Endothelial cell of hepatic sinusoid (primary cell): ENCODE measurements around the gene VTCN1.
"Not testable (repeated sequence)": the region's sequence is repeated elsewhere in the genome, so short reads cannot be mapped to it uniquely, and the experiment has no call there.

Experiments
- in situ Hi-C: cut with HindIII; loops from 2 replicates; pipeline ENCODE4 v1.10.0; 2017; ENCODE audit warnings: low sequenced_read_pairs

Gene VTCN1

DNA sequence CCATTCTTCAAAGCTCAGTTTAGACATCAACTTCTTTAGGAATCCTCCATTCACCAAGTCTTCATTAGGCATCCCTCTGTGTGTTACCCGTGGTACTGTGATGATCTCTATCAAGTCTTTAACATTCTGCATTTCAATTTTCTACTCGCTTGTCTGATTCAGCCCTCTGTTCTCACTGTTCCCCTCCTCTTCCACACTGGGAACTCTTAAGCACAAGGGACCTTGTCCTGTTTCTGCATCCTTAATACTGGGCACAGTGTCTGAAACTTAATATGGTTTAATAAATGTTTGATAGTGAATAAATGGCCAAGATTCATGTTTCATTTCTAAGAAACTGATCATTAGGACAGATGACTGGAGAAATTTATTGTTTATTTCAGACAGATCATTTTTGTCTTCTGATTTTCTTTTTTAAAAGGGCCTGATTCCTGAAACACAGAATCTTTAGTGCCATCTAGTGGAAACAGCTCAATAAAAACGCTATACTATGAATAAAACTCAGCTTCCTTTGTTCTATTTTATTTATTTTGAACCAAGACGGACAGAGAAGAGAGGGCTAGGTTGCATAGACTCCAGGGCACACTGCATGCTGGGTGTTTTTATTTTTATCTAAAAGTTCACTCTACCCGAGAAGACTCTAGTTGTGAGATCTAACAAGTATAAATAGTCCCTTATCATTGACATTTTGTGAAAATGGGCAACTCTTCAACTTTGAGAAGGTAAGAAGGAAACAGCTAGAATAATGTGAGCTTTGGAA, 82.2 kb downstream of the VTCN1 start:
- in situ Hi-C loops, result no loop called here

DNA sequence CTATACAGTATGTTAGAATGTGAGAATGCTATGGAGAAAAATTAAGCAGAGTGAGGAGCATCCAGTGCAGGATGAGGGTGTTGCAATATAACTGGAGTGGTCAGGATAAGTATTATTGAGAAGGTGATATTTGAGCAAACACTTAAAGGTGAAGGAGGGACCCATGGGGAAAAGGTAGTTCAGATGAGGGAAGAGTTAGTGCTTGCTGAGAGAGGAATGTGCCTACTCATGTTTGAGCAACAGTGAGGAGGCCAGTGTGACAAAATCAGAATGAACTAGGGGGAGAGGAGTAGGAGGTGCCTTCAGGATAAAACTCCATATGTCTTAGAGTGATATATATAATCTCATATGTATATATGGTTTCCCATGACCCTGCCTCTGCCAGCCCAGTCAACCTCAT, 82.9 kb downstream of the VTCN1 start:
- in situ Hi-C loops, result no loop called here

DNA sequence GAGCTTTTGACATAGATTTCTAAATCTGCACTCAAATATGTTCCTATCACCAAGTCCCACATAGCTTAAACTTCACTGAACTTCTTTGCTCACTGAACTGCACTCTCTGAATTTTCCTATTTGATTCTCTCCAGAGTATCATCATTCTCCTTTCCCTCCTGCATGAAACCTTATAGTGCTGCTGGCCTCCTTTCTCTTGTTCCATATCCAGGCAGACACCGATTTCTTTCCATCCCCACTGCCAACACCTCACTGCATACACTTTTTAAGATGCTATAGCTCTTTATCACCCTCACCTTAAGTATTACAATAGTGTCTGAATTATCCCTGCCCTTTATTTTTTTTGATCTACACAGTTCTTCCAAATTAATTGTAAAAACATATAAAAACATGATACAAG, 86.1 kb downstream of the VTCN1 start:
- in situ Hi-C loops, result no loop called here

DNA sequence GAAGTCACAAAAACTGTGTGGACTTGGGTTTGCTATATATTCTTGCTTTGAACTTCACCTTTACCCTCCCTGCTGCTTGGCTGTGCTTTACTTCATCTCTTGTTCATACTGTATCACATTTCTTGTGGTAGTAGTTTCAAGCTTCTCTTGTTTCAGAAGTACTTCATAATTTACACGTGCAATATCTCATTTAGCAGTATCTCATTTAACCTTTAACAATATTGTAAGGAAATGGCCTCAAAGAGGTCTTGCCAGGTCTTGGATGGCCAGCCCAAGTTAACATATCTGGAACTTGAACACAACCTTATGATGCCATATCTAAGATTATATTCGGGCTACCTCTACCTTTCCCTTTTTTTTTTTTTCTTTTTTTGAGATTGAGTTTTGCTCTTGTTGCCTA, 87.5 kb downstream of the VTCN1 start:
- in situ Hi-C loops, result no loop called here

DNA sequence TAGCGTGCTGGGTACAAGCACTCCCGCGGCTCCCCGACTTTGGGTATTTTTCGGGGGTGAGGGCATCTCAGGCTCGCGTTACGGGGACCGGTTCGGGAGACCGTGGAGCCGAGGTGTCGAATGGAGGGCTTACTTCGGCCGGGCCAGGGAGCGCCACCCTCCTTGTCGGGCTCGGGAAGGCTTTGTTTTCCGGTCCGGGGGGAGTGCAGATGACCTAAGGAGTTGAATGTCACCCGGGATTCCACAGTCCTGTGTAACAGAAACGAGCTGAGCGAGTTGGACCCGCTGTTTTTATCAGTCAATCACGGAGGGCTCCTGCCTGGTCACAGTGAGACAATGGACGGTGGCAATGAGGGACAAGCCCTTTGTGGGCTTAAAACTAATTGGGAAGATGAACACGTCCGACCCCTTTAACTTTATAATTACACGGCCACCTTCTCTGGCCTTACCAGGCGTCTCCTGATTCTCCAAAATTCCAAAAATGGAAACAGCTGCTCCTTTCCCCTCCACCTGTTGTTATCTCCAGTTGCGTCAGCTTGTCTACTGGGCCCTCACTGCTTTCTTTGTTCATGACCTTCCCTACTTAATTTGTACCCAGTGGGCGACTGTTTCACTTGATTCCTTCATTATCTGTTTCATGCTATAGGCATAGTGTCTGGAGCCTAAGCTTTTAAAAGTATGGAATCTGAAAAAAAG, 88.2 kb downstream of the VTCN1 start:
- in situ Hi-C loops, result no loop called here

DNA sequence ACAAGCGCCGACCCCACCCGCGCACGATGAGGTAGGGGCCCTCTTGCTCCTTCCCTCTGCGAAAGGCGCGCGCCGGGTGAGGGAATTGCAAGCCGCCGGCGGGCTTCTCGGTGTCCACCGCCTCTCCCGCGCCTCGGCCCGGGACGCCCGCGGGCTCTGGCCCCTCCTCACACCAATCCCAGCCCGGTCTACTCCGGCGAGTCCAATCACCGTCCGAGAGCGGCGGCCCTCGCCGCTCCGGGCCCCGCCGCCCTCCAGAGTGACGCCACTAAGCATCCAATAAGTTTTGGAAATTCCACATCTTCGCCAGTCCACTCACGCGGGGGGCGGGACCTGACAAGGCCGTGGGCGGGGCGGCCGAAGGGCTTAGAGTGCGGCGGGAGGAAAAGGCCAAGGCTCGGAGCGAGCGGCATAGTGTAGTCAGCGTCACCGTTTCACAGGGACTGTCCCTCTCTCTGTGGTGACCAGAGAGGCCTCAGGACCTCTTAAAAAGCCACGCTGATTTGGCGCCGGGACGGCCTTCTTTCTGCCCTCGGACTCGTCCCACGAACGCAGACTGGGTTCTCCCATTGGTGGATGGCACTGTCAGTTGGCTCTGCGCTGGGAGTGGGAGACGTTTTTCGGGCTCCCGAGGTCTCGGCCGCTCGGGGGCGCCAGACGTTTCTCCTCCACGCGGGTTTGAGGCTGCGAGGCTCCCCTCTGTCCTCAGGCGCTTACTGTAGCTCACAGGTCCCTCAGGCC, 89.0 kb downstream of the VTCN1 start, which contains the start of gene TRIM45:
TSS of gene TRIM45 (minus strand) at position 161 of the 741 bp plus-strand sequence. CDS start 548 bp downstream, outside the sequence.
- in situ Hi-C loops, result no loop called here

DNA sequence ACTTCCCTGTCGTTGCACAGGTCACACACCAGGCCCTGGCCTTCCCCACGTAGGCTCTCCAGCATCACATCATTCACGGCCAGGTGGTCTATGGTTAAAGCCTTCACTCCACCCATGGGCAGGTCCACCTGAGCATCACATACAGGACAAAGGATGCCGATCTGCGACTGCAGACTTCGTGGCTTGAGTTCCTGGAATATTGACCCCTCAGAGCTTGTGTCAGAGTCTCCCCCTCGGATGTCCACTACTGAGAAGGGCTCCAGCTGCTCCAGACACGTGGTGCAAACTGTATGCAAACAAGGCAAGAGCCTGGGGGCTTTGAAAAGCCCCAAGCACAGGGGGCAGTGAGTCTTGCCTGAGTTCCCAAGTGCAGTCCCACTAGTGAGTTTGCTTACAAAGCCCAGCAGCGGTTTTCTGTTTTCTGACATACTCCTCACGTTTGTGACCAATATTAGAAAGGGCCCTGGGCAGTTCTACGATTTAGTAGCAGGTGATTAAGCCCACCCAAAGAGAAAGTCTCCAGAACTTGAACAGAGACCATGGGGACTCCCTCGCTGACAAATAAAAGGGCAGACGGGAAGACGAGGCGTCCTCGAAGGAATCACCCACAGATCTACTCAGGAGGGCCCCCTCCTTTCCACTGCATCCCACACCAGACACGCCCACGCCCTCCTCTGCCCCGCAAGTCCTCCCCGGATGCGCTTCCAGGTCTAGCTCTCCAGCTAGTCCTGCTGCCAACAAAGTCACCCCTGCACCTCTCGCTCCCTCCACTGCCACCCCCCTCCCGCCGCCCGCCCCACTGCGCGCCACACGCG, 89.7 kb downstream of the VTCN1 start:
- in situ Hi-C loops, result no loop called here

DNA sequence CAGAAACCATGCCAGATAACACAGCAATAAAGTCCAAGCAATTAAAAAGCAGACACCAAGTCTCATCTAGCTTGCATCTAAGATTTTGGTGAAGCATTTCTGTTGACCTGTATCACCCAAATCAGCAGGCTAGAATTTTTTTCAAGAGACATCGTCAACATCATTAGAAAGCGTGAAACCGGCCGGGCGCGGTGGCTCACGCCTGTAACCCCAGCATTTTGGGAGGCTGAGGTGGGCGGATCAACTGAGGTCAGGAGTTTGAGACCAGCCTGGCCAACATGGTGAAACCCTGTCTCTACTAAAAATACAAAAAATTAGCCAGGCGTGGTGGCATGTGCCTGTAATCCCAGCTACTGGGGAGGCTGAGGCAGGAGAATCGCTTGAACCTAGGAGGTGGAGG, 91.6 kb downstream of the VTCN1 start:
- in situ Hi-C loops, result not testable (repeated sequence)

DNA sequence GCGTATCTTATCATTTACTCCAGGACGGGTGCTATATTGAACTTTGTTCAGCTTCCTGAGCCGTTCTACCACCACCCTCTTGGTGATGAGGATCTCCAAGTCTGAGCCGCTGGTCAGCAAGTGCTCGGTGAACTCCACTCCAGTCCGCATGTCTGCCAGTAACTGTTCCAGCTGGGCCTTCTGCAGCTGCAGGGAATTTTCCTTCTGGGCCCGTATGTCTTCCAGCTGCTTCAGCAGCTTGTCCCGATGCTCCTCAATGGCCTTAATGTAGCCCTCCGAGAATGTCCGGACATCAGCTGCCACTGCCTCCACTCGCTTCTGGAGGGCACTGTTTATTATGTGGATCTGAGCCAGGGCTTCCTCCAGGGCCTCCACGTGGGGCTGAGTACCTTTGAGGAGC, 92.6 kb downstream of the VTCN1 start:
- in situ Hi-C loops, result no loop called here

DNA sequence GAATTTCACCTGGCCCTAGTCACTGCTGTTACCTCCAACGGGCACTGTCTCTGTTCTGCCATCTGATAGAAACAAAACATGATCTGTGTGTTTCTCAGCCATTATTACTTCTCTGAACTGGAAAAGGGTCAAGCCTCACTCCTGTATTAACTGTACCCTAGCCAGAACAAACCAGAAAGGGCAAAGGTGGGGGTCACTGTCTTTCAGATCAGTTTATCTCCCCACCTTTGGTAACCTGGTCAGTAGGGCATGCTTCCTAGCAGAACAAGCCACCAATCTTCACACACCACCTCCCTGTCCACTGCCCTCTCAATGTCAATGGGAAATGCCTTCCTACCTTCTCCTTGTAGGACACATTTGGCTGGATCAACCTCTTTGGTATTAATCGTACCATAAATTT, 93.0 kb downstream of the VTCN1 start:
- in situ Hi-C loops, result no loop called here

DNA sequence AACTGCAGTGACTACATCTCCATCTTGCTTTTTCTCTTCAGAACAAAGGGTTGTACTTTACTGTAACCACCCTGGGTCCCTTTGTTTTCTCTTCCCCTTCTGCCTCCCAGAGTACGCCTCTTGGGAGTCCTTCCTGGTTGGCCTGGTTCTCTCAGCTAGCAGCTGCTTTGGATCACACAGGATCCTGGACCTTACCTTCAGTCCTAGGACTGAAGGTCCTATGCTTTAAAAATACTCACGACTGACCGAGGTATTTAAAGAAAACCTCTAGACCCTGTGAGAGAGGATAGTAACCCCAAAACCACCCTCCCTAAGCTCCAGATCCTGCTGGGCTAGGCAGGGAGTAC, 94.0 kb downstream of the VTCN1 start:
- in situ Hi-C loops, result no loop called here

DNA sequence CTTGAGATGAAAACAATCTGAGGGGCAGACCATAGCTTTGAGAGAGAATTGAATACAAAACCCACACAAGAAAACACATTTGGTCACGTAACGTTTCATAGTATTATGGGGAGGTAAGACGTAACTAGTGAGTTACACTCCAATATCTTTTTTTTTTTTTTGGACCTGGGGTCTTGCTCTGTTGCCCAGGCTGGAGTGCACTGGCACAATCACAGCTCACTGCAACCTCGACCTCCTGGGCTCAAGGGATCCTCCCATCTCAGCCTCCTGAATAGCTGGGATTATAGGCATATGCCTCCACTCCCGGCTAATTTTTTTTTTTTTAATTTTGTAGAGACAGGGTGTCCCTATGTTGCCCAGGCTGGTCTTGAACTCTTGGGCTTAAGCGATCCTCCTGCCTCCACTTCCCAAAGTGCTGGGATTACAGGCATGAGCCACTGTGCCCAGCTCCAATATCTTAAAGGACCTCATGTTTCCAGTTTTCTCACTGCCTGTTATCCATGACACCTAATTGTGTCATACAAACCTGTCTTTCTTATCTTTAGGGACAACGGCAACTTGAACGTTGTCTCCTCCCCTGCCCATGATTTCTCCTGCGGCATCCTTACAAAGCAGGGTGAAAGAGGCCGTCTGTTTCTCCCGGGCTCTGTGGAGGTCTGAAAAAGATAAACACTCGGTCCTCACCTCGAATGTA, 94.5 kb downstream of the VTCN1 start:
- in situ Hi-C loops, result no loop called here

DNA sequence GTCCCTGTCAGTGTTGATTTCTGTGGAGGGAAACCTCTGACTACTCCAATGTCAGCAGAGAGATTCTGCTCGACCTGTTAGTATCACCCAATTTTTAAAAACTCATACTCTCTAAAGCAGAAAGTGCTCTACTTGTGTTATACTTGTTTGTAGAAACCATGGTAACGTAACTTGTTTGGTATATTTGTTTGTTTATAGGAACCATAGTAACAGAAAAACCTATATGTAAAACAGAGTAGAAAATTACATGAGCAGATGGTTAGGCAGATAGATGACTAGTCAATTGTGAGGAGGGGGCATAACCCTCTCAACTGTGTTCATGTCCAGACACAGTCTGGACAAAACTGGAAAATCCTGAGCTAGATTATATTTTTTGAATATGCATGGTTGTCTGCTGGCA, 95.8 kb downstream of the VTCN1 start:
- in situ Hi-C loops, result no loop called here

DNA sequence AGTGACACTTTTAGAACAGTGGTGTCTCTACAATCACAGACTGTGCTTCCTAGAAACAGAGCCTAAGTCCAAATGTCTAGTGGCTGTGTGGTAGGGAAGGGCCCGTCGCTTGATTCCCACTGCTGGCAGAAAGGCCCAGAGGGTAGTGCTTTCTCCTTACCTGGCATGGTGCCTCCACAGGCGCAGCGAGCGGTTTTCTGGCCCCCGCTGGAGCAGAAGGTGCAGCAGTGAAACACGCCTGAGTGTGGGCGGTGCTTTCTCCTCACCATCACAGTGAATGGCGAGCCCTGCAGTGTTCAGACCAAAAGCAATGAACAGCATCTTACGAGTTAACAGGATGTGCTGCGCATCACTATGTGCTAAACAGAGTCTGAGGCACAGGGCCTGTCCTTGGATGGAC, 97.5 kb downstream of the VTCN1 start:
- in situ Hi-C loops, result no loop called here

DNA sequence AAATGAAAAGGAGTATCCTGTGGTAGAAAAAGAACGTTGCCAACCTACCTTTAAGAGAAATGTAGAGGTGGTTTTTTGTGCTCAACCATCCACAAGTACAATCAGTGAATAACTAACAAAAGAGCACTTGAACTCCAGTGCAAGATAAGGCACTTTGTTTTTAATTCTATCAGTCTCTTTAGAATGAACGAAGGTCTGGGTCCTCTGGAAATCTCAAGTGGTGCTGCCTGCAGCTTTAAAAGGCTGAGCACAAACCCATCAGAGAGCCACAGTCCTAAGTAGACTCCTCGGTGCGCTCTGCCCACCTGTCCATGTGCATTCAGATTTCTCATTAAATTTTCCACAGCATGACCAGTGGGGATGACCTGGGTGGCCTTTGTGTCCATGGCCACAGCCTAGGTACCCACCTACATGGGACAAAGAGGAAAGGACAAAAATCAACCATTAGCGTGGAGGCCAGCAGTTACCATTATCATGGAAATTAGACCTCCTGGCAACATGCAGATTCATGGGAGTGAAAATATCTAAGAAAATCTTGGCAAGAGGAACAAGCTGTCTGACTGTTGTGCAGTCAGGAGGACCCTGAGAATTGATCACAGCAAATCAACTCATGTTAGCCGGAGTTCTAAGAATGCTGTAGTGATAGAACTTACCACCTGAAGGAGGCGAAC, 98.5 kb downstream of the VTCN1 start:
- in situ Hi-C loops, result no loop called here

DNA sequence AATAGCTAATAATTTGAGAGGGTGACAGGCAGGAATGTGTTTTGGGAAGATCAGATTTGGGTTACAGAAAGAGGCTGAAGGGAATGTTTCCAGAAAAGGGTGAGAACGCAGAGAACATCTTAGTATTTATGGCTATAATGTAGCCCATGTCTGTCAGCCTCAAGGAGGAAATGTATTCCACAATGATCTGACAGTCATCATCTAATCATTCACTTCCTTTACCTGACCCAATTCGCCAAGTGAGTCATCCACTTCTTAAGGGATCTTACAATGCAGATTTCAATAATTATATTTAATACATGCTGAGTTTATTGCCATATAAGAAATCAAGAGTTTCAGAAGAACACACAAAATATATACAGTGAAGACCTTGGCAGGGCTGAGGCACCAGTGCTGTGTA, 100.0 kb downstream of the VTCN1 start:
- in situ Hi-C loops, result no loop called here

DNA sequence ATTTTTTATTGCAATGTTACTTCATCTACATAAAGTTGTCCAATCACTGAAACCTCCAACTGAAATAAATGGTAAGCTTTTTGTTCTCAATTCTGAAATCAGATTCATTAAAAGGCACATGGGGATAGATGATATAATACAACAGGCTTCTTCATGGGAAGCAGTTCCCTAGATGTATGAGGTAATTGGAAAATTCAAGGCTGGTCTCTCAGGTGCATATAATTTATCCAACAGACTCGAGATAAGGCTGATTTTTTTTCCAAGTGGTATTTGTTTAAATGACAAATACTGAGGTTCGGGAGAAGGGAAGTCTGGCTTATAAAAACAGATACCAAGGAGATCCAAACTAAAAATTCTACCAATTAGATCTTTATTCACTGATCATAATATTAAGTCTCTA, 103.4 kb downstream of the VTCN1 start:
- in situ Hi-C loops, result no loop called here

DNA sequence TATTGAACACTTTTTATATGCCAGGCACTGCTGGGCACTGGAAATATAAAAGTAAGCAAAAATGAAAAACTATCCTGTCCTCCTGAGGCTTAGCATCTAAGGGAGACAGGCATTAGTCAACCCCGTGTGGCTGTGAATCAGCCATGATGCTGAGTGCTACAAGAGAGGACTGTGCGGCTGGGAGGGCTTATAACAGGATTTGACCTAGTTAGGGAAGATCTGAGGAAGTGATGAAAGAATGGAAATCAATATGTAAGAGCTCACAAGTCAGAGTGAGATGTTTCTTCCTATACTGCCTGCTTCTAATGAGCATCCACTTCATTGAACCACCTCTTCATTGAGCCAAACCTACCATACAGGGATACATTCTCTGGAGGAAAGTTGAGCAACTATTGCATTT, 104.2 kb downstream of the VTCN1 start:
- in situ Hi-C loops, result no loop called here

DNA sequence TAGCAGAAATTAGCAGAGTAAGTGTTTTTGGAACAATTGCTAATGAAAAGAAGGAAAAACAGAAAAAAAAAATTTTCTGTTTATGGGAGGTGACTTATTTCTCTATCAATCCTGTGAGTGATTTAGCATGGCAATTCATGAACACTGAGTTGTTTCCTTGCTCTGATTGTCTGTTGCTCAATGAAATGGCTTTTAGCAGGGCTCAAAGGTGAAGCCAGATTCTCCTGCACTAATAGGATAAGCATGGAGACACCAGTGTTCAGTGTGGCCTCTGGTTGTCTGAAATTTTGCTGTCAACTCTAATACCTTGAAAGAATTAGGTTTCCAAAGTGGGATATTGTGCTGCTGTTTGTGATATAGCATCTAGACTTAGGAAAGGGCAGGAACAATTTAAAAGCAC, 105.0 kb downstream of the VTCN1 start:
- in situ Hi-C loops, result no loop called here

DNA sequence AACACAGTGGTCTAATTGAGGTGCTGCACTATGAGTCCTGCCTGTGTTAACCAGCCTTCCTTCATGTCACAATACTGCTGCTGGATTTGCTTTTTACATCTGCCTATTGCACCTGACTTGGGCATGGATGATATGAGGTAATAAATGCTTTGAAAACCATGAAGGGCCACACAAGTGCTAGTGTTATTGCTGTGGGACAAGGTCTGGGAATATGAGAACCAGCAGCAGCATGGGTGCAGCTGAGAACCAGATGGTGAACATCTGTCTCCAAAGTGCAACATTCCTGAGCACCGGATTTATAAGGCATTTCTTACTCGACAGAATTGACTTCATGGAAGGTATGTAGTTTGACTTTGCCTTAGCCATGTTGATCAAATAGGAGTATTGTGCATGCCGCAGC, 105.7 kb downstream of the VTCN1 start:
- in situ Hi-C loops, result no loop called here
